ENCODE measurements around the gene IPO9.

Gene IPO9

GRCh38 chr1:201828820-201829774 lies at the start of gene IPO9:
Gene IPO9, plus strand, starts transcription at chr1:201829157. Its CDS starts 53 bp downstream, at chr1:201829210.
- DNase-seq = peak; percentile 92

- no peak for DNase-seq
These were observed 49.5 kb upstream of the IPO9 start for GRCh38 chr1:201779351-201779880.

GRCh38 chr1:201780952-201781351 lies 48.0 kb upstream of the IPO9 start:
- DNase-seq = no peak

GRCh38 chr1:201781437-201781836 lies 47.5 kb upstream of the IPO9 start:
- no peak for DNase-seq

GRCh38 chr1:201782353-201782752 lies 46.6 kb upstream of the IPO9 start:
- no peak for DNase-seq

- DNase-seq = no peak
These were observed 45.9 kb upstream of the IPO9 start for GRCh38 chr1:201783058-201783457.

- no peak for DNase-seq
These were observed 45.4 kb upstream of the IPO9 start for GRCh38 chr1:201783572-201783971.

GRCh38 chr1:201785291-201785690 lies 43.7 kb upstream of the IPO9 start:
- DNase-seq = no peak

GRCh38 chr1:201786824-201787223 lies 42.1 kb upstream of the IPO9 start:
- DNase-seq = no peak

GRCh38 chr1:201788296-201788695 lies 40.7 kb upstream of the IPO9 start:
- DNase-seq = no peak

GRCh38 chr1:201789245-201789644 lies 39.7 kb upstream of the IPO9 start:
- DNase-seq = no peak

GRCh38 chr1:201790261-201790660 lies 38.7 kb upstream of the IPO9 start:
- DNase-seq = no peak

- no peak for DNase-seq
These were observed 37.7 kb upstream of the IPO9 start for GRCh38 chr1:201791051-201791778.

GRCh38 chr1:201791779-201792173 lies 37.2 kb upstream of the IPO9 start:
- no peak for DNase-seq

GRCh38 chr1:201792534-201793305 lies 36.2 kb upstream of the IPO9 start:
- DNase-seq = peak; percentile 16

- DNase-seq = no peak
These were observed 35.5 kb upstream of the IPO9 start for GRCh38 chr1:201793306-201793925.

GRCh38 chr1:201795066-201795465 lies 33.9 kb upstream of the IPO9 start:
- DNase-seq = no peak

GRCh38 chr1:201800246-201800645 lies 28.7 kb upstream of the IPO9 start:
- DNase-seq = no peak

GRCh38 chr1:201806801-201807200 lies 22.2 kb upstream of the IPO9 start:
- no peak for DNase-seq

GRCh38 chr1:201807958-201808632 lies 20.9 kb upstream of the IPO9 start:
- DNase-seq = no peak

GRCh38 chr1:201808633-201808990 lies 20.3 kb upstream of the IPO9 start:
- DNase-seq = no peak

GRCh38 chr1:201809876-201810275 lies 19.1 kb upstream of the IPO9 start:
- DNase-seq = no peak
